GDM1 (cell line): ENCODE data around the gene FAM174C.

Experiments used
- DNase-seq: peaks from one replicate; lab custom pipeline; 2025; lab: John Stamatoyannopoulos, UW

FAM174C gene

GRCh38 chr19:1275260-1275975, at the start of gene FAM174C:
Gene FAM174C, plus strand, starts transcription at chr19:1275530. Its CDS starts 20 bp downstream, at chr19:1275550.
- peak; percentile 94 for DNase-seq

- no peak for DNase-seq
Measured at GRCh38 chr19:1226227-1226518, 49.2 kb upstream of the FAM174C start.

DNA sequence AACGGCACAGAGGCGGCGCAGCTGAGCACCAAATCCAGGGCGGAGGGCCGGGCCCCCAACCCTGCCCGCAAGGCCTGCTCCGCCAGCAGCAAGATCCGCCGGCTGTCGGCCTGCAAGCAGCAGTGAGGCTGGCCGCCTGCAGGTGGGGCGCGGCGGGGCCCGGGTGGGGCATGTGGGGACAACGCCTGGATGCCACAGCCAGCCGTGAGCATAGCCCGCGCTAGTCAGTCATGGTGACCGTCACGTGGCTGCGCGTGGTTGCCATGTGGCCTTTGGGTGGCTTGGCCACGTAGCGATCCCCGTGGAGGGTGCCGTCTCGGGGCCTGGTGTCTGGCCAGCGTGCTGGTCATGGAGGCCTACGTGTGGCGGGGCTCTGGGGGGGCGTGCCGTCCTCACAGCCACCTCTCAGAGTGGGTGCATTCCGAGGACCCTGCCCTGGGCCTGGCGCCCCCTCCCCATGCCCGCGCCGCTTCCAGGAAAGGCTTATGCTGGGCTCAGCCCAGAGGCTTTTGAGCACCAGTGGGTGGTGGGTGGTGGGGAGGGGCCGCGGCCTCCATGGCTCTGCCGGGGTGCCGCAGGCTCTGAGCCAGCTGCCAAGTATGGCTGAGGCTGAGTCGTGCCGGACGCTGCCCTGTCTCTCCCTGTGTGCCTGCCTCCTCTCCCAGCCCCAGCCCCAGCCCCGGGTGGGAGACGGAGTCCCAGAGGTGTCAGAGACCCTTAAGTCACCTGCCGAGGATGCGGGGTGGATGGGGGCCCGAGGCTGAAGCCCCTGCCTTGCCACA, 48.6 kb upstream of the FAM174C start:
- DNase-seq = no peak

- no peak for DNase-seq
Measured at GRCh38 chr19:1227304-1228054, 47.9 kb upstream of the FAM174C start.

- DNase-seq = no peak
Measured at GRCh38 chr19:1228161-1228957, 47.0 kb upstream of the FAM174C start.

- DNase-seq = no peak
Measured at GRCh38 chr19:1229056-1229923, 46.0 kb upstream of the FAM174C start.

- no peak for DNase-seq
Measured at GRCh38 chr19:1229924-1230782, 45.2 kb upstream of the FAM174C start.

- no peak for DNase-seq
Measured at GRCh38 chr19:1230783-1231489, 44.4 kb upstream of the FAM174C start.

DNA sequence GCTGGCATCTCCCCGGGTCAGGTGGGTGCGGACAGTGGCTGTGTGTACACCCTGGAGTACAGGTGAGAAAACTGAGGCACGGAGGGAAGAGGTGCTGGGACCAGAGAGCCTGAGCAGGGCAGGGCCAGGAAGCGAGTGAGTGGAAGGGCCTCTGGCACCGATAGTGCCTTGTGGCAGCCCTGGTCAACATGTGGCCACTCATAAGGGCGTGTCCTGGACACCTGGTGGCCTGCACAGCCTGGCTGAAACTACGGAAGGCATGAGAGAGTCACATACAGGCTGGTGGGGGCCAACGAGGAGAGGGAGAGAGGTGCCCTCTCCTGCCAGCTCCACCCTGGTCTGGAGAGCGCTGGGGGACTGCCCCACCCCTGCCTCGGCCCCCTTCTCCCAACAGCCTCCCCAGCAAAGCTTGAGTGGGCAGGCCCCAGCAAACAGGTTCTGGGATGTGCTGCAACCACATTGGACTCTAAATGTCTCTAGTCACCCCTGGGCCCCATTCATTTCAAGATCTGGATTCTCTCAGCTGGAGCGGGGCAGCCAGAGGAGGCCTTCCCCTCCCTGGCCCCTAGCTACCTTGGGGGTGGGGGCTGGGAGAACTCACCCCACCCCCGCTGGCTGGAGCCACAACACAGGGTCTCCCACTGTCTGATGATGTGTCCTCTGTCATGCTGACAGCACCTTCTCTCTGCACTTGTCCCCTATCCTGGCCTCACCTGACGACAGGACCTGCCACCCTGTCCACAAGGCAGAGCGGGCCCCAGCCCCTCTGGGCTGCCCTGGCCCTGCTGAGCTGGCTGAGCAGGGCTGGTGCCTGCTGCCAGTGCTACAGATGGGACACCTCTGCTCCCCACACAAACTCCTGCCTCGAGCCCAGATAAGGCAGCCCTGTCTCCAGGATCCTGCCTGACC, 43.3 kb upstream of the FAM174C start:
- DNase-seq = no peak

- peak; percentile 15 for DNase-seq
Measured at GRCh38 chr19:1232652-1233072, 42.7 kb upstream of the FAM174C start.

DNA sequence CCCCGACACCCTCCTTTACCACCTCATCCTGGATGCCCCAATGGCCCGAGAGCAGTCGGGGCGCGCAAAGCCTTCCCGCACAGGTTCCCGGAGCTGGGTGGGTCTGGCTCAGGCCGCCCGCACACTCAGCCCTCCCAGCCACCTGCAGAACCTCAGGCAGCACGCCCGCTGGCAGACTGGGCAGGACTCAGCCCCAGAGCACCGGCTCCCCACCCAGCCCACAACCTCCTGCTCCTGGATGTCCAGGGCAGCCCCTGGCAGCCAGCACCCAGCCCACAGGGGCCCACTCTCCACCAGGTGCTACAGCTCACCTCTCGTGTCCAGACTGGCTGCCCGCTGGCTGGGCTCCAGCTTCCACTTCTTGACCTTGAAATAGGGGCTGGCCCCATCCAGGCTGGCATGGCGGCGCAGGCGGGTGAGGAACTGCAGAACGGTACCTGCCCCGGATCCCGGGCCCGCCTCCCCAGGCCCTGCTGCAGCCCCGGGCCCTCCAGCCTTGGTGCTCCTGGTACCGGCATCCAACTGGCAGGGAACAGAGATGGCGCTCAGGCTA, 42.1 kb upstream of the FAM174C start:
- no peak for DNase-seq

DNA sequence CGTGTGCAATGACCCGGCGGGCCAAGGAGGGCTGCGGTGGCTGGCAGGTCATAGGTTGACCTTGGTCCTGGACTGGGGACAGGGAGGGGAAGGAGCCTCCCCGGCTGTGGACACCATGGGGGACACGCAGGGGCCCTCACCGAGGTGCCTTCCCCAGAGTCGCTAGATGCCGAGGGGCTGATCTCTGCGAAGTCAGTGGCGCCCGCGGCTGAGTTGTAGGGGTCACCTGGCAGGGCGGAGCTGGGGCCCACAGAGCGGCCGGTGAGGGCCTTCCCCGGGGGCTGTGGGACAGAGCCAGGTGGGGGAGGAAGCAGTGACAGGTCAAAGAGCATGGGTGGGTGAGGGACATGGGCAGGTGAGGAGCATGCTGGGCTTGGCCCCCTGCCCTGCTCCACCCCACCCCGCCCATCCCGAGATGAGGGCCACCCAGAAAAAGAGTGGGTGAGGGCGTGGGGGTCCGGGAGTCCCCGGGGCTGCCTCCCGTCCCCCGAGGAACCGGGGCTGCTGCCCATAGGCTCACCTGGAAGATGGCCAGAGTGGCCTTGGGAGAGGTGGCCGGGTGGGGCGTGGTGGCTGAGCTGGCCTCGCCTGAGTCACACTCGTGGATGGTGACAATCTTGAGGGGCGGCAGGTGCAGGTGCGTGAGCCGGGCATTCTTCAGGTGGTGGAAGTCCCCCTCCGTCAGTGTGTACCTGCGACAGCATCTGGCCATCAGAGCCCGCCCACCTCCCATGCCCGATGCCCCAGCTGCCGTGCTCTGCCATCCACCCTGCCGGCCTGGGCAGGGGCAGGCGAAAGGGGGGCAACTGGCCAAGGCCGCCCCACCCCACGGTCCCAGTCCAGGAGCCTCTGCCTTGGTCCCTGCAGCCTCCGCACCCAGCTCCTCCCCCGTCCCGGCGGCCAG, 41.0 kb upstream of the FAM174C start:
- no peak for DNase-seq

- DNase-seq = no peak
Measured at GRCh38 chr19:1234955-1235380, 40.4 kb upstream of the FAM174C start.

DNA sequence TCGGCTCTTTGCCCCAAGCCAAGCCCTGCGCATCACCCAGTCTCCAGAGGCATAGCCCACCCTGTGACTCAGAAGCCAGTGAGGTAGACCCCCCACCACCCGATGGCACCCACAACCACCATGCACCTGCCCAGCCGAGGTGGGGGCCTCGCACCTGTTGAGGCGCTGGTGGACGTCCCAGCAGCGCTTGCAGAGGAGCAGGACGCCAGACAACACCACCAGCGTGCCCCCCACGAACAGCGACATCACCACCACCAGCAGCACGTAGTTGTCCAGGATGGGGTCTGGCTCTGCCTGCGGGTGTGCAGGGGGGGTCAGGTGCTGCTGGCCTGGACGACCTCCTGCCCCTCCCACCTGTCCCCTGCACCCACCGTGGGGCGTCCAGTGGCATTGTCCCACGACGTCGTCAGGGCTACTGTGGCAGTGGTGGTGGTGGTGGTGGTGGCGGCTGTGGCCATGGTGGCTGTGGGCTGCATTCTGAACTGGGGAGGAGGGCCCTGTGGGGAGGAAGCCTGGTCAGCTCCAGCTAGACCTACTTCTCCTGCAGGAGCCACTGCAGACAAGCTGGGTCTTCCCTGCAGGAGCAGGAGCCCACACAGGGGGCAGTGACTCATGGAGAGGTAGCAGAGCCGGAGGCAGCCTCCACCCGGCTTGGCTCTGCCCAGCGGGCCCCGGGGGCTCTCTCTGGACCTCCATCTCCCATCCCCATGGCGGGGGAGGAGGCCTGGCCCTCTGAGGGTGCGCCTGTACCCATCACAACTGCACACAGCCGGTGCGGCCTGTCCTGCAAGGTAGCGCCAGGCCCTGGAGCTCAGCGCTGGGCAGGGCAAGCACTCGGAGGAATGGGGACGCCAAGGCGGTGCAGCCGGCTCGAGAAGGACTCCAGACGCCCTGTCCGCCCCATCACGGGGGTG, 39.4 kb upstream of the FAM174C start:
- DNase-seq = no peak

DNA sequence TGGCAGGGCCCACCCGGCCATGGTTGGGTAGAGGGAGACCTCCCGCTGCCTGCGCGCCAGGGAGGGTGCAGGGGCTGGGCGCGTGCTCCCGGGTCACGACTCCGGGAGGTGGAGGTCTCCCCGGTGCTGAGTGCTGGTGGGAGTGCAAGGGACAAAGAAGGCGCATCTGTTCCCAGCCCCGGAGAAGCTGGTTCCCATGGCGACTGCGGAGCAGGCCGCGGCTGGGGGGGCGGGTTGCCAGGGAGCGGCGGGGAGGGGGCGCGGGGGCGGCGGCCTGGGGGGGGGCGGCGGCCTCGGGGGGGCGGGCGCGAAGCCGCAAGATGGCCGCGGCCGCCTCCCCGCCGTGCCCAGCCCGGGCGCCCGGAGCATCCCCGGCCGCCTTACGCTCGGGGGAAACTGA, 38.8 kb upstream of the FAM174C start:
- no peak for DNase-seq
